Neuronal stem cell (in vitro differentiated cells): ENCODE results near the gene MIS18BP1.

Experiments used
- DNase-seq: peaks from one replicate; pipeline ENCODE4 v3.0.0-alpha.2; 2013; ENCODE audit warnings: low spot score
- H2AFZ ChIP-seq: one replicate; pipeline ENCODE4 v1.6.1; 2013; ENCODE audit warnings: mild to moderate bottlenecking, low read length, inconsistent platforms
- H2AK5ac ChIP-seq: 2 replicates; pipeline ENCODE4 v1.6.1; 2013; ENCODE audit warnings: low read depth, mild to moderate bottlenecking, inconsistent platforms, low read length, moderate library complexity, mixed read lengths
- H2BK120ac ChIP-seq: 2 replicates; pipeline ENCODE4 v1.6.1; 2013; ENCODE audit warnings: low read depth, mild to moderate bottlenecking, inconsistent platforms, low read length, moderate library complexity, mixed read lengths
- H2BK12ac ChIP-seq: one replicate; pipeline ENCODE4 v1.6.1; 2013; ENCODE audit warnings: low read length, inconsistent platforms
- H2BK15ac ChIP-seq: 2 replicates; pipeline ENCODE4 v1.6.1; 2013; ENCODE audit warnings: mild to moderate bottlenecking, low read length, inconsistent platforms, mixed read lengths
- H2BK5ac ChIP-seq: one replicate; pipeline ENCODE4 v1.6.1; 2013; ENCODE audit warnings: inconsistent platforms, mild to moderate bottlenecking, low read length, moderate library complexity
- H3K14ac ChIP-seq: one replicate; pipeline ENCODE4 v1.6.1; 2013; ENCODE audit warnings: low read length, inconsistent platforms
- H3K18ac ChIP-seq: 2 replicates; pipeline ENCODE4 v1.6.1; 2013; ENCODE audit warnings: low read length, inconsistent platforms
- H3K23ac ChIP-seq: 2 replicates; pipeline ENCODE4 v1.6.1; 2013; ENCODE audit warnings: low read depth, mild to moderate bottlenecking, mixed read lengths, low read length, inconsistent platforms; ENCODE audit not compliant: poor library complexity
- H3K27ac ChIP-seq: replicated peaks from 3 replicates; pipeline ENCODE4 v1.5.1; 2013; ENCODE audit warnings: low read length, inconsistent platforms
- H3K27me3 ChIP-seq, 3 experiments: 2 replicates each; pipeline ENCODE4 v1.6.1; 2013; ENCODE audit warnings: low read length in 3 of 3, mild to moderate bottlenecking in 2 of 3, inconsistent platforms in 1 of 3, low read depth in 1 of 3, mixed read lengths in 1 of 3, moderate library complexity in 1 of 3; ENCODE audit not compliant: control insufficient read depth in 3 of 3, insufficient read depth in 3 of 3
- H3K36me3 ChIP-seq, 2 donors: replicated peaks in 1 of 2; 2 replicates each; pipeline ENCODE4 v1.6.1; 2013; ENCODE audit warnings: low read length in 2 of 2; ENCODE audit not compliant: control insufficient read depth in 2 of 2, insufficient read depth in 2 of 2
- H3K4ac ChIP-seq: 2 replicates; pipeline ENCODE4 v1.6.1; 2013; ENCODE audit warnings: inconsistent platforms, mild to moderate bottlenecking, low read length, moderate library complexity
- H3K4me1 ChIP-seq, 2 donors: 1 replicate in 1 of 2; 2 replicates in 1 of 2; pipeline ENCODE4 v1.6.1; 2013; ENCODE audit warnings: low read length in 2 of 2, low read depth in 1 of 2; ENCODE audit not compliant: control insufficient read depth in 2 of 2, insufficient read depth in 1 of 2
- H3K4me2 ChIP-seq: one replicate; pipeline ENCODE4 v1.6.1; 2013; ENCODE audit warnings: mild to moderate bottlenecking, low read length, inconsistent platforms; ENCODE audit not compliant: insufficient read depth, poor library complexity, severe bottlenecking
- H3K4me3 ChIP-seq, 2 donors: 2 replicates each; pipeline ENCODE4 v1.5.1; 2013; ENCODE audit warnings: low read length in 2 of 2, mild to moderate bottlenecking in 2 of 2, inconsistent platforms in 1 of 2, moderate library complexity in 1 of 2
- H3K79me1 ChIP-seq: one replicate; pipeline ENCODE4 v1.6.1; 2013; ENCODE audit warnings: low read depth, mild to moderate bottlenecking, inconsistent platforms, low read length, moderate library complexity
- H3K9ac ChIP-seq: one replicate; pipeline ENCODE4 v1.6.1; 2013; ENCODE audit warnings: mild to moderate bottlenecking, low read depth, low read length, inconsistent platforms; ENCODE audit not compliant: poor library complexity
- H3K9me3 ChIP-seq, 2 donors: replicated peaks in 1 of 2; 2 replicates each; pipeline versions ENCODE3 to v1.6.1; 2013; ENCODE audit warnings: low read length in 2 of 2, mild to moderate bottlenecking in 2 of 2, inconsistent platforms in 1 of 2, low read depth in 1 of 2, mixed read lengths in 1 of 2, moderate library complexity in 1 of 2; ENCODE audit not compliant: control insufficient read depth in 2 of 2, insufficient read depth in 1 of 2
- H4K8ac ChIP-seq: one replicate; pipeline ENCODE4 v1.6.1; 2013; ENCODE audit warnings: low read depth, mild to moderate bottlenecking, inconsistent platforms, low read length, moderate library complexity
- H4K91ac ChIP-seq: one replicate; pipeline ENCODE4 v1.6.1; 2013; ENCODE audit warnings: low read length, low read depth, mild to moderate bottlenecking, inconsistent platforms; ENCODE audit not compliant: poor library complexity
- WGBS, 2 donors: extraction: QIAGEN DNeasy Blood & Tissue Kit; methylation state at CpG; one replicate each; pipeline ENCODE4 v1.1.7; 2013; ENCODE audit warnings: missing lambda C conversion rate in 2 of 2, mixed read lengths in 1 of 2; ENCODE audit not compliant: insufficient read length in 2 of 2, insufficient replicate concordance in 1 of 2; ENCODE audit errors: extremely low coverage in 2 of 2; 5-methylcytosine and 5-hydroxymethylcytosine counted together

Gene MIS18BP1

DNA sequence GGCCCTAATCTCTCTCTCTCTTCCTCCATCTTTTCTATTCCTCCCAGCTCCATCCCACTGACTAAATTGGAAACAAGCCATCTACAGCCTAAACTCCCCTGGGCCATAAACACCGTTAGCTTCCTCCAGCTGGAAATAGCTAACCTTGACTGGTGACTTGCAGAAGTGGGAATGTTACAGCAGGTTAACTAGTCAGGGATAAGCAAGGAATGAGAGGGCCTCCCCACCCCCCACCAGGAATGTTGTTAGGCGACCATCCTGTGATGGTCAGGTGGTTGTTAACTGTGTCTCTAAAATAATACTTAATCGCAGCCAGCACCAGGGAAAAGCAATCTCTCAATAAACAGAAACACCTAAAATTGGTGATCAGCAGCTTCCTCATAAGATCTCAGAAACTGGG is 40.8 kb downstream of the MIS18BP1 start:
- peaks cover 0 to 1% of the 10 kb centered on the region in 2 donors for H3K4me1 ChIP-seq
- no peak overlapping the region for H3K23ac ChIP-seq
- no peaks in the 10 kb centered on the region for H3K27me3 ChIP-seq
- no peak overlapping the region for H2AK5ac ChIP-seq
- peaks cover 5 to 98% of the 10 kb centered on the region in 2 donors for H3K36me3 ChIP-seq
- no peak overlapping the region for H2AFZ ChIP-seq
- no peak overlapping the region for H2BK15ac ChIP-seq
- H3K27ac ChIP-seq, result no peak overlapping the region
- H3K18ac ChIP-seq, result no peak overlapping the region
- H2BK5ac ChIP-seq, result no peak overlapping the region
- H2BK12ac ChIP-seq, result no peak overlapping the region
- DNase-seq, result no peak
- H3K9me3 ChIP-seq, result peaks cover 0 to 3% of the 10 kb centered on the region in 2 donors
- H3K9ac ChIP-seq, result no peak overlapping the region
- H3K79me1 ChIP-seq, result peaks cover 1% of the 10 kb centered on the region
- no peak overlapping the region for H3K4me2 ChIP-seq
- H4K8ac ChIP-seq, result no peak overlapping the region
- no peak overlapping the region for H2BK120ac ChIP-seq
- no peak overlapping the region for H3K14ac ChIP-seq
- WGBS, 2 donors, result no CpG with 5 or more reads among the region's 3 CpGs
- H3K4me3 ChIP-seq, result no peak overlapping the region
- no peak overlapping the region for H3K4ac ChIP-seq
- H4K91ac ChIP-seq, result no peak overlapping the region

- H4K91ac ChIP-seq, result no peak overlapping the region
These were observed 41.7 kb downstream of the MIS18BP1 start for GRCh38 chr14:45211295-45211694.

GRCh38 chr14:45210159-45210558 is 42.8 kb downstream of the MIS18BP1 start:
- no peak overlapping the region for H3K4ac ChIP-seq
- H3K4me3 ChIP-seq, result no peak overlapping the region
- H3K4me1 ChIP-seq, result peaks cover 0 to 1% of the 10 kb centered on the region in 2 donors
- no peak overlapping the region for H3K23ac ChIP-seq
- H3K4me2 ChIP-seq, result no peak overlapping the region
- no peak overlapping the region for H3K18ac ChIP-seq
- H2AK5ac ChIP-seq, result no peak overlapping the region
- no peak overlapping the region for H2BK12ac ChIP-seq
- no peak overlapping the region for H3K14ac ChIP-seq
- H2BK15ac ChIP-seq, result no peak overlapping the region
- peaks cover 1% of the 10 kb centered on the region for H3K79me1 ChIP-seq
- no peak for DNase-seq
- H4K8ac ChIP-seq, result no peak overlapping the region
- no peak overlapping the region for H3K27ac ChIP-seq
- no peak overlapping the region for H3K9ac ChIP-seq
- no peak overlapping the region for H2AFZ ChIP-seq
- H2BK5ac ChIP-seq, result no peak overlapping the region
- peaks cover 0 to 3% of the 10 kb centered on the region in 2 donors for H3K9me3 ChIP-seq
- no peak overlapping the region for H2BK120ac ChIP-seq
- no peak overlapping the region for H4K91ac ChIP-seq
- no peaks in the 10 kb centered on the region for H3K27me3 ChIP-seq
- WGBS, 2 donors, result no CpG with 5 or more reads among the region's 1 CpG
- H3K36me3 ChIP-seq, result peaks cover 9 to 98% of the 10 kb centered on the region in 2 donors

More at GRCh38 chr14:45211295-45211694, 41.7 kb downstream of the MIS18BP1 start:
- no peaks in the 10 kb centered on the region for H3K27me3 ChIP-seq
- H3K4me3 ChIP-seq, result no peak overlapping the region
- H3K79me1 ChIP-seq, result peaks cover 1% of the 10 kb centered on the region
- no peak overlapping the region for H3K23ac ChIP-seq
- no peak overlapping the region for H4K8ac ChIP-seq
- H3K36me3 ChIP-seq, result peaks cover 8 to 98% of the 10 kb centered on the region in 2 donors
- no peak overlapping the region for H3K14ac ChIP-seq
- no peak overlapping the region for H2BK120ac ChIP-seq
- no peak overlapping the region for H3K4ac ChIP-seq
- H3K4me1 ChIP-seq, result peaks cover 0 to 1% of the 10 kb centered on the region in 2 donors
- no peak overlapping the region for H2BK15ac ChIP-seq
- no peak overlapping the region for H3K9ac ChIP-seq
- H2BK5ac ChIP-seq, result no peak overlapping the region
- no peak overlapping the region for H3K27ac ChIP-seq
- no peak overlapping the region for H2AK5ac ChIP-seq
- H3K18ac ChIP-seq, result no peak overlapping the region
- H3K4me2 ChIP-seq, result no peak overlapping the region
- DNase-seq, result no peak
- no peak overlapping the region for H2BK12ac ChIP-seq
- H2AFZ ChIP-seq, result no peak overlapping the region
- H3K9me3 ChIP-seq, result peaks cover 0 to 3% of the 10 kb centered on the region in 2 donors
- no CpG with 5 or more reads among the region's 1 CpG for WGBS, 2 donors

GRCh38 chr14:45204241-45204640 is 48.8 kb downstream of the MIS18BP1 start:
- no peaks in the 10 kb centered on the region for H3K4me1 ChIP-seq
- no peak overlapping the region for H3K23ac ChIP-seq
- H3K4me2 ChIP-seq, result no peak overlapping the region
- H4K91ac ChIP-seq, result no peak overlapping the region
- H3K14ac ChIP-seq, result no peak overlapping the region
- H3K27ac ChIP-seq, result no peak overlapping the region
- H3K9me3 ChIP-seq, result no peaks in the 10 kb centered on the region
- H3K9ac ChIP-seq, result no peak overlapping the region
- no peaks in the 10 kb centered on the region for H3K27me3 ChIP-seq
- no peak overlapping the region for H2AFZ ChIP-seq
- H3K36me3 ChIP-seq, result peaks cover 6 to 90% of the 10 kb centered on the region in 2 donors
- no peak for DNase-seq
- H3K4me3 ChIP-seq, result no peak overlapping the region
- no peak overlapping the region for H2BK12ac ChIP-seq
- no peak overlapping the region for H2BK120ac ChIP-seq
- H3K79me1 ChIP-seq, result no peaks in the 10 kb centered on the region
- H3K18ac ChIP-seq, result no peak overlapping the region
- no peak overlapping the region for H4K8ac ChIP-seq
- no peak overlapping the region for H2BK5ac ChIP-seq
- no peak overlapping the region for H2BK15ac ChIP-seq
- no peak overlapping the region for H2AK5ac ChIP-seq
- H3K4ac ChIP-seq, result no peak overlapping the region
